ENCODE data around the gene ZNF532.

DNA sequence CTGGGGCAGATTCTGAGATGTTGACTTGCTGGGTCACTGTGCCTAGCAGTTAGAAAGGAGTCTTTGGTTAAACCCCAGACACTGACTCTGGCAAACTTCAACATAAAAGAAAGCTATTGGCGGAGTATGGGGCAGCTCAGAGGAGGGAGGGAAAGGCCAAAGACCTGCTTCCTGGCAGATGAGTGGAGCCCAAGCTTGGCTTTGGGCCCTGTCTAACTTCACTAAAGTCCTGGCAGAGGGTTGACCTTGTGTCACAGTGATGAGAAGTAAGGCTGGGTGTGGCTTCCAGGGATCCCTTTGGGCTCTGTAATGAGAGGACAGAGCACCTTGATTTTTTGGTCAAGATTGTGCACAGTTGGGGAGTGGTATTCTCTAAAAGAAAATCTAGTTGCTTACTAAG lies 145.2 kb downstream of the ZNF532 start:
- TF ChIP-seq, protein P1, sequence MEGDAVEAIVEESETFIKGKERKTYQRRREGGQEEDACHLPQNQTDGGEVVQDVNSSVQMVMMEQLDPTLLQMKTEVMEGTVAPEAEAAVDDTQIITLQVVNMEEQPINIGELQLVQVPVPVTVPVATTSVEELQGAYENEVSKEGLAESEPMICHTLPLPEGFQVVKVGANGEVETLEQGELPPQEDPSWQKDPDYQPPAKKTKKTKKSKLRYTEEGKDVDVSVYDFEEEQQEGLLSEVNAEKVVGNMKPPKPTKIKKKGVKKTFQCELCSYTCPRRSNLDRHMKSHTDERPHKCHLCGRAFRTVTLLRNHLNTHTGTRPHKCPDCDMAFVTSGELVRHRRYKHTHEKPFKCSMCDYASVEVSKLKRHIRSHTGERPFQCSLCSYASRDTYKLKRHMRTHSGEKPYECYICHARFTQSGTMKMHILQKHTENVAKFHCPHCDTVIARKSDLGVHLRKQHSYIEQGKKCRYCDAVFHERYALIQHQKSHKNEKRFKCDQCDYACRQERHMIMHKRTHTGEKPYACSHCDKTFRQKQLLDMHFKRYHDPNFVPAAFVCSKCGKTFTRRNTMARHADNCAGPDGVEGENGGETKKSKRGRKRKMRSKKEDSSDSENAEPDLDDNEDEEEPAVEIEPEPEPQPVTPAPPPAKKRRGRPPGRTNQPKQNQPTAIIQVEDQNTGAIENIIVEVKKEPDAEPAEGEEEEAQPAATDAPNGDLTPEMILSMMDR (IDR thresholded peaks at IDR 0.05), result no peak
- no peak for TF ChIP-seq EZH2phosphoT487 (IDR thresholded peaks at IDR 0.05)
